HG02763 (cell line): Measurements from ENCODE around the gene TMEFF1.
"Not testable (repeated sequence)": the region's sequence is repeated elsewhere in the genome, so short reads cannot be mapped to it uniquely, and the experiment has no call there.

Source experiments
- ATAC-seq: cut with Tn5 transposase; IDR thresholded peaks from one replicate; pipeline ENCODE4 v1.9.1; 2021; ENCODE audit warnings: mild to moderate bottlenecking, moderate library complexity; ENCODE audit not compliant: unreplicated experiment

TMEFF1 gene, protein sequence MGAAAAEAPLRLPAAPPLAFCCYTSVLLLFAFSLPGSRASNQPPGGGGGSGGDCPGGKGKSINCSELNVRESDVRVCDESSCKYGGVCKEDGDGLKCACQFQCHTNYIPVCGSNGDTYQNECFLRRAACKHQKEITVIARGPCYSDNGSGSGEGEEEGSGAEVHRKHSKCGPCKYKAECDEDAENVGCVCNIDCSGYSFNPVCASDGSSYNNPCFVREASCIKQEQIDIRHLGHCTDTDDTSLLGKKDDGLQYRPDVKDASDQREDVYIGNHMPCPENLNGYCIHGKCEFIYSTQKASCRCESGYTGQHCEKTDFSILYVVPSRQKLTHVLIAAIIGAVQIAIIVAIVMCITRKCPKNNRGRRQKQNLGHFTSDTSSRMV

DNA sequence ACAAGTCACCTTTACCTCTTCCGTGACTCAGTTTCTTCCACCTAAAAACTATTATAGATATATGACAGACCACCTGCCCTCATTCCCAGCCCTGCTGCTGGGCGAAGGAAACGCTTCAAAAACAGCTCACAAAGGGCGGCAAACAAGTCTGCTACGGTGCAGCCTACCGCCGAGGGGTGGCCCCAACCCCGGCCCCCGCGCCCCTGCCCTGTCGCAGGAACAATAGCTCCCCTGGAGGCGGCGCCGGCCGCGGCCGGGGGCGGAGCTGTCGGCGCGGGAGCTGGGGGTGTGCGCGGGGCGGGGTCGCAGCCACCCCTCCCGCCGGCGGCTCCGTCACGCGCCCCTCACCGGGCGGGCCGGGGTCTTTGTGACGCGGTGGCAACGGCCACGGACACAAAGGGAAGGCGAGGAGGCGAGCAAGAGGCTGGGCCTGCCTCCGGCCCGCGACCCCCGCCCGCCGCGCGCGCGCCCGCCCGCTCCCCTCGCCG lies at the start of gene TMEFF1:
Gene TMEFF1, plus strand, starts transcription at position 362 of the 488 bp plus-strand sequence. CDS start 396 bp downstream, outside the sequence.
- peak; percentile 54 for ATAC-seq

DNA sequence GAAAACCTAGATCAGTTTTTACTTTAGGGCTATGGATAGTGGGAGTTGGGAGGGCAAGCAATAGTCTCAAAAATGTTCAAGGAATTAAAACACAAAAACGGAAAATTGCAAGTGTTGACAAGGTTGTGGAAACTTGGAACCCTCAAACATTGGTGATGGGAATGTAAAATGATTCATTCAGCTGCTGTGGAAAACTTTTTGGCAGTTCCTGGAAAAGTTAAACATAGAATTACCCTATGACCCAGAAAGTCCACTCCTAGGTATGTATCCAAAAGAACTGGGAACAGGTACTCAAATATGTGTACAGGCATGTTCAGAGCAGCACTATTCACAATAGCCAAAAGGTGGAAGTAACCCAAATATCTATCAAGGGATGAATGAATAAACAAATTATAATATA lies 47.2 kb upstream of the TMEFF1 start:
- no peak for ATAC-seq

DNA sequence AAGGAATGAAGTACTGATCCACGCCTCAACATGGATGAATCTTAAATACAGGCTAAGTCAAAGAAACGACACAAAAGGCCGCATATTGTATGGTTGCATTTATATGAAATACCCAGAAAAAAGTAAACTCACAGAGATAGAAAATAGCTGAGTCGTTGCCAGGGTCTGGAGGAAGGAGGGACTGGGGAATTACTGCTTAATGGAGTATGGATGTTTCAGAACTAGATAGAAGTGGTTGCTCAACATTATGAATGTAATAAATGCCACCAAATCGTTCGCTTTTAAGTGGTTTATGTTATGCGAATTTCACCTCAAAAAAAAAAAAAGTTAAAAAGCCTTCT lies 46.8 kb upstream of the TMEFF1 start:
- ATAC-seq, result no peak

DNA sequence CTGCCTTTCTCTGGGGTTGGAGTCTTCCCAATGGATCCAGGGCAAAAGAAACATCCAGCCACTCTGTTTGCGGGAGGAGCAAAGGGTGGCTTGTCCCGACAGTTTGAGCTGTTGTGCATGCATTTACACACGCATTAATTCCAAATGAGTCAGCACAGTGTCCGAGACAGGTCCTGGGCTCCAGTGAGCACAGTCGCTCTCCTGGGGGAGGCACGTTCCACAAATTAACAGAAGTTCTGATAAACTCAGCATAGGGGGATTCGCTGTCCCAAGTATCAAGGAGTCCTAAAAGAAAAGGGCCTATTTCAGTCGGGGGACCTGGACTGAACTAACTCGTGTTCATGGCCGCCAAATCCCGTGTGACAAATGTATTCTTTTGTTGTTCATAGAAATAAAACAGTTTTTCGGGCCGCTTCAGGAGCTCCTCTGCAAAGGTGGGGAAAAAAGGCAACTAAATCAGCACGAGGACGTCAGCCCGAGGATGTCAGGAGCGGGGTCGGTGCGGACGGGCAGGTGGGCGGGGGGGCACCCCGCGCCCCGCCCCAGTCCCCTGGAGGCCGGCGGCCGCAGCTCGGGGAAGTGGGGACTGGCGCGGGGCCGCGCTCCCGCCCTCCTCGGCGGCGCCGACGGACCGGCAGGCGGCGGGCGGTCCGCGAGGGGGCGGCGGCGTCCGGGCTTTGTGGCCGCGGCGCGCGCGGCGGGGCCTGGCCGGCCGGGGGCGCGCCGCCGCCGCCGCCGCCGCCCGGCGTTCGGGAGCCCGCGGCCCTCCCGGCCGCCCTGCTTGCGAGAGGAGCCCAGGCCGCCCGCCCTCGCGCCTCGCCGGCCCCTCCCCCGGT lies 46.2 kb upstream of the TMEFF1 start, which contains the start of gene MSANTD3:
Gene MSANTD3, plus strand, starts transcription at position 614 of the 836 bp plus-strand sequence. CDS start 14,796 bp downstream, outside the sequence.
- peak; percentile 78 for ATAC-seq

DNA sequence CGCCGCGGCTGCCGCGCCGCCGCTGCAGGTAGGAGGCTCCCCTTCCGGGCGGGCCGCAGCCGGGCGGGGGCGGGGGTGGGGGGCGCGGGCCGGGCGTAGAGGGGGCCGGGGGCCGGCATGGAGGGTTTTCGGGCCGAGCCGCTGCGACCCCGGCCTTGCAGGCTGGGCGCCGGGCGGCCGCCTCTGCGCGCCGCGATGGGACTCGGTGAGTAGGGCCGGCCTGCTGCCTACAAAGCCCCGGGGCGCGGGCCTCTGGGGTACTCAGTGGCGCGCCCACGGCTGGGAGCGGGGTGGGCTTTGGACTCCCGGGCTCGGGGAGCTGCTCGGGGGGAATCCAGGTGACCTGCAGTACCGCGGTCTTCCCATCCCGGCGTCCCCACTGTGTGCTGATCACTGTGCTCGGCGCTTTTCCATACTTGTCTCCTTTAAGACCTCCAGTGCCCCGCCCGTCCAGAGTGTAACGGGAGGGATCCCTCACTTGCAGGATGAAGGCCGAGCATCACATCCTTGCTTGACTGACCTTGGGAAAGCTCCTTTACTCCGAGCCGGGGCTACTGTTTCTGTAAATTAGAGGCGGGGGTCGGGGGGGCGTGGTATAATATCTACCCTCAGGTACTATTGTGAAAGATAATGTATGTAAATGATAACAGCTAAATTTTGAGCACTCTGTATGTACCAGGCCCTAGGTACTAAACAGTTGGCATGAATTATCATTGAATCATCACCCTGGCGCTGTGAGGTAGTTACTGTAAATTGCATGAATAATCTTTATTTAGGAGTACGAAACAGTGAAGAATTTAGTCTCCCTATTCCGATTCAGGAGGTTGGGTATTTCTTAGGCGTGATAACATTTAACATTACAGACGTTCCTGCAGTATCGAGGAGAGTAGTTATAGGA lies 45.3 kb upstream of the TMEFF1 start:
- ATAC-seq, result peak; percentile 57

DNA sequence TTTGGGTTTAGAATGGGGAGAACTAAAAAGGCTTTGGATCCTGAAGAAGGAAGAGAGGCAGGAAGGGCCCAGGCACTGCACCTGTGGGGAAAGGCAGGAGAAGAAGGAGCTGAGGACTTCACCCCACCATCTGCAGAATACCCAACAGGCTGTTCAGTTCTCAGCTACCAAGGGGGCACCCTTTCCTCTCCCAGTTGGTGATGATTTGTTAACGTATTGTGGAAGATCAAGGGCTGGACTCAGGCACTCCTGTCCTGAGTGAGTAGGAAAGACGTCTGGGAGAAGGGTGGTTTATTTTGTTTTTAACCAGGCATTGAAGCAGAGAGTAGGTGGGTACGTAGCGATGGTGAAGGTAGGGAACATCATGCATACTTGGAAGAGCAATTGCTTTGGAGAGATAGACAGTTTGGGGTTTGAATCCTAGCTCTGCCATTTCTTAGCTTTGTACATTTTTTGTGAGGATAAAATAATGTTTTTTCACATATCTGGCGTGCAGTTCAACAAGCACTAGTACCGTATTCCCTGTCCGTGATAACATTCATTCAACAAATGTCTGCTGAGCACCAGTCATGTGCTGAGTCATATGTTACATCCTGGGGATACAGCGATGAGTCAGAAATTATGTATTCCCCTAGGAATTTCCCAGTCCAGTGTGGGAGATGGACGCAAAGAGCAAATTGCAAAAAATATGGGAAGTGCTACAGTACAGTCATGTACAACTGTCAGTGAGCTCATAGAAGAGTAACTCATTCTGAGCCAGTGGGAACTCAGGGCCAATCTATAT lies 43.9 kb upstream of the TMEFF1 start:
- ATAC-seq, result no peak

DNA sequence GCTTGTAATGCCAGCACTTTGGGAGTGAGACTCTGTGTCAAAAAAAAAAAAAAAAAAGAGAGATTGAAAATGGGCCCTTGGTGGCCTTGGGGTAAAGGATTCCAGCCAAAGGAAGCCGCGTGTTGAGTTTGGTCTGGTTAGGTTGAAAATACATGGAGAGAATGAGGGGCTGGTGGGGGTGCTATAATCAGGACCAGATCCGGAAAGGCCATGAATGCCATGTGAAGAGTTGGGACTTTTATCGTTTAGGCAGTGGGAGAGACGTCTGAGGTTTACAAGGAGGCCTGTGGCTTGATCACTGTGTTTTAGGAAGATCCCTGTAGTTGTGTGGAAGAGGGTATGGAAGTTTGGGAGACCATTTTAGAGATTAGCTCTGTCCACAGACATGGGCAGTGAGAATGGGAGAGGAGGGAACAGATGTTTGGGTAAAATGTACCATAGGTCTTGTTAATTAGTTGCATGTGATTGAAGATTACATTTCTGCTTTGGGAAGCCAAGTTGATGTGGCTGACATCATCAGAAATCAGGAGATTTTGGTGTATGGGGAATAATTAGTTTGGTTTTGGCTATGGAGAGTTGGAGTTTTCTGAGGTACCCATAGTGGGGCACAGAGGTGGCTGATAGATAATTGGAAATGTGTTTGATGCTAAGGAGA lies 42.5 kb upstream of the TMEFF1 start:
- ATAC-seq, result no peak

DNA sequence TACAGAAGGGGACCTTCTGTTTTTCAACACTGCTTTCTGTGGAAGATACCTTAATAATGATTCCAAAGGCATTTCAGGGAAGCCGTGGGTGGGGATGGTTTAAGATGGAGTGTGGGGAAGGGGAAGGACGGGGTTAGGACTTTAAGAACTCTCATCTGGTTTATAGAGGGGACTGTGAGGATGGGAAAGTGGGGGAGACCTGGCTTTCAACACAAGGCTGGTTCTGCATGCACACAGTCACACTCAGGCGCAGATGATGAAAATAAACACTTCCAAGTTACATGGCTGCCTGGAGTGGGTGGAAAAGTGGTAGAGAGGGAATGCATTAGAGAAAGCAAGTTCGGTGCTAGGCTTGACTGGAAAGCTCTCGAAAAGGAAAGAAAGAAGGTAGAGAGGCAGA lies 41.1 kb upstream of the TMEFF1 start:
- ATAC-seq, result no peak

DNA sequence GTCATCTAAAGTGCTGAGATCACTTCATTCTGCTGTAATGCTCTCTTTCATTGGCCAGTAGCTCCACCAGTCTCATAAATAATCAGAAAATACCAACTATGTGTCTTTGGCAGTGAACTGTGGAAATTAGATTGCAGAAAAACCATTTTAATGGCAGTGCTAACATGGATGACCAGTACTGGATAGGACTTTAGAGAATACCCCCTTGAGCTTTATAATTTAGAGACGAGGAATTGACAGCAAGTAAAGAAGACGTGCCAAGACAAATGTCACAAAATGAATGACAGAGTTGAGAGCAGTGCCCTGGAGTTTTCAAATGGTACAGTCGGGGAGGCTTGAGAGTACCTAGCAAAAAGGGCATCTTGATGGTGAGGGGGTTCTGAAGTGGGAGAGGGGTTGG lies 40.2 kb upstream of the TMEFF1 start:
- no peak for ATAC-seq

DNA sequence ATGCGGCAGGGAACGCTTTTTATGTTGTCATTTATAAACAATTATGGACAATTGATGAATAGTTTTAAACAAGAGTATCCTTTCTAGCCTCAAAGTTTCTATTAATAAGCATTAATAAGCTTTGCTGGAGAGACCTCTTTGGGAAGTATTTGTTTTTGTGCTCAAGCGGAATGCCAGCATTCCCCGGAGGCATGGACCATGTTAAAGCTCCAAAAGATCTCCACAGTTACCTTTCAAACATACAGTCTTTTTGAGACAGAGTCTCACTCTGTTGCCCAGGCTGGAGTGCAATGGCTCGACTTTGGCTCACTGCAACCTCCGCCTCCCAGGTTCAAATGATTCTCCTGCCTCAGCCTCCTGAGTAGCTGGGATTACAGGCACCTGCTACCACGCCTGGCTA lies 36.4 kb upstream of the TMEFF1 start:
- ATAC-seq, result no peak

DNA sequence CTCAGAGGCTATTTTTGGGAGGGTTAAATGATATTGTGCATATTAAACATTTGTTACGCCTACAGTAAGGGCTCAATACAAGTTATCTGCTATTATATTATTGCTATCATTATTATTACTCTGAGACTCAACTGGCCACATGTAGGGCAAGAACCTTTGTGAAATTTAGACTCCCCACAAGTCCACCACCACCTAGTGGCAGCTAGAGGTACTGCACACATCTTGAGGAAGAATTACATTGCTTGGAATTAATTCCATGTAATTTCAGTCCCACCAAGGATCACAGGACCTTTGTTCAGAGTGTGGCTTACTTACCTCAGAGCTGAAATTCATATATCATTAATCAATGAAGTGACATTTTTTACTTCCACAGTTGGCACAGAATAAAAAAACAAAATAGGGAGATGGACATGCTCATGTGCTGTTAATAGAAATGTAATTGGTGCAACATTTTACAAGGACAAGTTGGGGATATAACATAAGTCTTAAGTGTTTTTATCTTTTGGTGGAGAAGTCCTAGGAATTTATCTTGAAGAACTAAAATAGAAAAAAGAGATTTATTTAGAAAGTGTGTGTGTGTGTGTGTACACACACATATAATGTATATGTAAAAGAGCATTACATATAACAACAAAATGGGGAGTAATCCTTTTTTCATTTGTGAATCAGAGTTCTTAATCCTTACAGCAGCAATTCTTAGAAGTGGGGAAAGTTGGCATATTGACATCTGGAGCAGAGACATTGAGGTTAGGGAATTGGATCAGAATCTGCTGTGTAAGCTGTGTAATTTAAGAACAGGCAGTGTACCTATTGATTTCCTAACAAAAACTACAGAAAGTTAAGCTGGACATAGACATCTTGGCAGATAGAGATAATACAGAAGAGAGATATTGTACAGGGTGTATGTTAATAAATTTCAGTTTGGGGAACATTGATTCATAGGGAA lies 34.8 kb upstream of the TMEFF1 start:
- no peak for ATAC-seq

DNA sequence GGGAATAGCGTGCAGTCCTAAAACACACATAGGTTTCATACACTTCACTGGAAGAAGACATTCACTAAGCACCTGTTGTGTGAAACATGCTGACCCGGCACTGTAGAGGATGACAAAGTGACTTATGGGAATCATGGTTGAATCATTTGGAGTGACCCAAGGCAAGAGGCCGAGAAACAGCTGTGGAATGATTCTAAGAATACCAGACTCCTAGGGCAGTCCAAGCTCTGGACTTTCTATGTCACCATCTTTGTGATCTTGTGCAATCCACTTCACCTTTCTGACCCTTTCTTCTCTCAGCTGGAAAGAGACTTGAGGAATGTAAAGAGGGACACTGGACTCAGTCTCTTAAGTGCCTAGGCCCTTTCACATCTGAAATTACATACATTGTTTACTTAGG lies 32.9 kb upstream of the TMEFF1 start:
- no peak for ATAC-seq

DNA sequence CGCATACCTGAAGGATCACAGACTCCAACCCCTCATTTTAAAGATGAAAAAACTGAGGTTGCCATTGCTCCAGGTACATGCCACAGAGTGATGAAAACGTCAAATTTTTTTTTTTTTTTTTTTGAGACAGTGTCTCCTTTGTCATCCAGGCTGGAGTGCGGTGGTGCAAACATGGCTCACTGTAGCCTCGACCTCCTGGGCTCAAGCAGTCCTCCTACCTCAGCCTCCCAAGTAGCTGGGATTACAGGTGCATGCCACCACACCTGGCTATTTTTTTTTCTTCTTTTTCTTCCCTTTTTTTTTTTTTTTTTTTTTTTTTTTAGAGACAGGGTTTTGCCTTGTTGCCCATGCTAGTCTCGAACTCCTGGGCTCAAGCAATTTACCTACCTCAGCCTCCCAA lies 32.5 kb upstream of the TMEFF1 start:
- not testable (repeated sequence) for ATAC-seq

DNA sequence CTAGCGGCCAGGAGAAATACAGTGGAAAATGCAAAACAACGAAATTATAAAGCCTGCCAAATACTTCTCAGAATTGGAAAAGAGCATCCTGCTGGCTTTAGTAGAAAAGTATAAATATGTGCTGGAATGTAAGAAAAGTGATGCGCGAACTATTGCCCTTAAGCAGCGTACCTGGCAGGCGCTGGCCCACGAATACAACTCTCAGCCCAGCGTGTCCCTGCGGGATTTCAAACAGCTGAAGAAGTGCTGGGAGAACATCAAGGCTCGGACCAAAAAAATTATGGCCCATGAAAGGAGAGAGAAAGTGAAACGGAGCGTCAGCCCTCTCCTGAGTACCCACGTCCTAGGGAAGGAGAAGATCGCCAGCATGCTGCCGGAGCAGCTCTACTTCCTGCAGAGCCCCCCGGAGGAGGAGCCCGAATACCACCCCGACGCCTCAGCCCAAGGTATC lies 31.0 kb upstream of the TMEFF1 start:
- no peak for ATAC-seq

DNA sequence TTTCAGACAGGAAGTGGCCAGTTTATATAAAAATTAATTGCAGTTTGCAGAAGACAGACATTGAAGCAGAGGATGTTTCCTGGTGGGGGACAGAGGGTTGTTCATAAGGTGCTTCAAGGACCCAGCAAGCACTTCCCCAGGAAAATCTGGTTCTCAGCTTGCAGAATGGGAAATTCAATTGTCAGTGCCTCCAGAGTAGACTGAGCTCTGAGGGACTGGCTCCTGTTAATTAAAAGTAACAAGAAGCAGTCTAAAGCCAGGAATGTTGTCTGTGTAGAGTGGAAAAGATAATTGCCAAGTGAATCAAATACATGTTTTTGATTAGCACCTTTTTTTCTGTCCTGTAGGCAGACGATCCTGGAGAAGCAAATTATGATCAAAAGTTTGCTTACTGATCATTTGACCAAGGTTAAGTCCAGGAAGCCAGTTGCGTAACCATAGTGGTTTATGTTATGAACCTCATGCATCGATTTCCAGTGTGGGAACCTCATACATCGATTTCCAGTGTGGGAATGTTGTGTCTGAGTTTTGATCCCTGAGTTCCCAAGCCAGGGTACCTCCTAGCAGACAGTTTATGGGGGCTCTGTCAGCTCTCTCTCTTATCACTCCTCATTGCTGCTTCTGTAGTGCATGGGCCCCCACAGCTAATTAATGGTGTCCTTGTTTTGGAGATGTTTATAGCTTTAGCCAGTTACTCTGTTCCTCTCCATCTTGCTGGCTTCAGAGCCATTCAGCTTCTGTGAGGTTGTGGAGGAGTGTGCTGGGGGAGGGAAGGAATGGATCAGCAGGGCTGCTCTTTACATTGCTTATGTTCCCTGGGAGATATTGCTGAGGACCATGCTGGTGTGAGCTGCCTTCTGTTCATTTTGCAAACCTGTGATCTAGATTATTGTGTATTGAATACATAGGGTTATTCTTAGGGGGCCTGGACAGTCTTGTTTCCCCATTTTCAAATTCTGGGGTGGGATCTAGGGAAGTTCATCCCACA lies 28.9 kb upstream of the TMEFF1 start:
- ATAC-seq, result no peak

DNA sequence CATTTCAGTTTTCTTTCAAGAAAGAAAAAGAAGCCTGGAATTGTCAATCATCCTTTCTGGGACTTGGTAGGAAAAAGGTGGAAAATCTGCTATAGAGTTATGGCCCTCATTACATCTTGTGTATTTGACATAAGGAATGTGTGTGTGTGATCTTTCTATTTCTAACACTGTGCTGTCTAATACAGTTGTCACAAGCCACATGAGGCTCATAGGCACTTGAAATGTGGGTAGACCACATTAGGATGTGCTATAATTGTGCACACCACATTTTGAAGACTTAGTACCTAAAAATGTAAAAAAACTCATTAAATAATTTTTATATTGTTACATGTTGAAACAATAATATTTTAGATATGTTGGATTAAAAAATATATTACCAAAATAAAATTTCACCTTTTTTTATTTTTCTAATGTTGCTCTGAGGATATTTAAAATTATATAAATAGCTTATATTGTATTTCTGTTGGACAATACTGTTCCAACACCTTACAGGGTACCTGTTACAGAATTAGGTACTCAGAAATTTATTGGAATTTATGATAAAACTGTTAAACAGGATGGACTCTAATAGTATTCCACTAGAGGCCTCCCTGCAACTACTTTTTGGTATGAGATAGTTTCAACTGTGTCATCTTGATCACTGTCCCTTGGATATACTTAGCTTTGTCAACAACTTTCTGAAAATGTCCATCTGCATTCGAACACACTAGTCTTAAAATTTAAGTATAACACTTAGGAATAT lies 27.6 kb upstream of the TMEFF1 start:
- no peak for ATAC-seq
